ENCODE measurements around the gene HIPK3. TPM values are rescaled to one million over a fixed set of nuclear protein-coding genes. Genes with fewer than 3 reads are reported as not detected.

The HIPK3 gene
- total RNA-seq, 1 experiment from 2014 or later = 64.8 TPM

DNA sequence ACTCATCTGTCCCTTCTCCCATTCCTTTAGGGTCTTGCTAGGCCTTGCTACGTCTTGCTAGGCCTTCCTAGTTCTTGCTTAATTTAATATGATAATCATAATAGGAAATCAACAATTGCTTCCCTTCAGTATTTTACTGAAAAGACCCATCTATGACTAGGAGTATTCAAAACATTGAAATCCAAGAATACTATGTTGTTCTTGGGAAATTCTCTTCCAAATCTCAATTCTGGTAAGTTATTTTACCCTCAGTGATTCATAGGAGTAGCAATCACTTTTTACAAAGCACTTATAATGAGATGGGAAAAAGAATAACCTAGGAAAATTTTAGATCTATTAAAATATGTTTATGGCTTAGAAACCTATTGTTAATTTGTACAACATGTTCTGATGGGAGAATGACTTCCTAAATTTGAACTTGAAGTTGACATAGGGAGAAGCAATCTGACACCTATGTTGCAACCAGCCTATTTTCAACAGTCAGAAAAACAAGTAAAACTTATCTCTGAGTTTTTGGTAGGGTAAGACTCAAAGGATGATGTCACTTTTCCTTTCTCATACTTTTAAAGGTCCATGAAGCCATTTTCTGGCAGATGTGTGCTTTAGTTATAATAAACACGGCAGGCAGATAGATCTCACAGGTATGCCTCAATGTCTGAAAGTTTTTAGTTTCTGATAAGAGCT is 29.5 kb upstream of the HIPK3 start:
- no peak overlapping the region for H3K4me3 ChIP-seq
- POLR2A ChIA-PET (ENCODE audit: unreplicated experiment) = no interaction called here
- no peaks in the 10 kb centered on the region for H3K79me2 ChIP-seq (ENCODE audit: low read depth)
- H3F3A ChIP-seq (ENCODE audit: insufficient read depth, low read depth) = peaks cover 8% of the 10 kb centered on the region; the same call in 1 of the 2 replicates
- H3K9me3 ChIP-seq (ENCODE audit: insufficient read depth, low read depth) = no peaks in the 10 kb centered on the region
- peak in 1 of 2 experiments; percentile 60 for DNase-seq
- H3K36me3 ChIP-seq (ENCODE audit: low read depth) = no peaks in the 10 kb centered on the region
- H4K20me1 ChIP-seq (ENCODE audit: insufficient read depth) = no peaks in the 10 kb centered on the region; the same call in 1 of the 2 replicates
- H2AFZ ChIP-seq = no peak overlapping the region
- peaks cover 12% of the 10 kb centered on the region for H3K4me1 ChIP-seq (replicated peaks; ENCODE audit: insufficient read depth)
- no peaks in the 10 kb centered on the region for H3K27me3 ChIP-seq (ENCODE audit: insufficient read depth, low read depth)
- H3K4me2 ChIP-seq = peak overlapping the region; percentile 16; the same call in 1 of the 2 replicates
- TF ChIP-seq EZH2 (IDR thresholded peaks at IDR 0.05; ENCODE audit: low read depth) = no peak
- TF ChIP-seq, protein P1, sequence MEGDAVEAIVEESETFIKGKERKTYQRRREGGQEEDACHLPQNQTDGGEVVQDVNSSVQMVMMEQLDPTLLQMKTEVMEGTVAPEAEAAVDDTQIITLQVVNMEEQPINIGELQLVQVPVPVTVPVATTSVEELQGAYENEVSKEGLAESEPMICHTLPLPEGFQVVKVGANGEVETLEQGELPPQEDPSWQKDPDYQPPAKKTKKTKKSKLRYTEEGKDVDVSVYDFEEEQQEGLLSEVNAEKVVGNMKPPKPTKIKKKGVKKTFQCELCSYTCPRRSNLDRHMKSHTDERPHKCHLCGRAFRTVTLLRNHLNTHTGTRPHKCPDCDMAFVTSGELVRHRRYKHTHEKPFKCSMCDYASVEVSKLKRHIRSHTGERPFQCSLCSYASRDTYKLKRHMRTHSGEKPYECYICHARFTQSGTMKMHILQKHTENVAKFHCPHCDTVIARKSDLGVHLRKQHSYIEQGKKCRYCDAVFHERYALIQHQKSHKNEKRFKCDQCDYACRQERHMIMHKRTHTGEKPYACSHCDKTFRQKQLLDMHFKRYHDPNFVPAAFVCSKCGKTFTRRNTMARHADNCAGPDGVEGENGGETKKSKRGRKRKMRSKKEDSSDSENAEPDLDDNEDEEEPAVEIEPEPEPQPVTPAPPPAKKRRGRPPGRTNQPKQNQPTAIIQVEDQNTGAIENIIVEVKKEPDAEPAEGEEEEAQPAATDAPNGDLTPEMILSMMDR (conservative IDR thresholded peaks at IDR 0.05) = no peak
- CTCF ChIA-PET = no interaction called here
- H3K27ac ChIP-seq = no peak overlapping the region
- no peaks in the 10 kb centered on the region for H3K9me2 ChIP-seq (ENCODE audit: insufficient read depth)
- intact Hi-C loops (cut with micrococcal nuclease; ENCODE audit: unreplicated experiment) = no loop called here
- no TSS peak for BruUV-seq (replicated peaks)

DNA sequence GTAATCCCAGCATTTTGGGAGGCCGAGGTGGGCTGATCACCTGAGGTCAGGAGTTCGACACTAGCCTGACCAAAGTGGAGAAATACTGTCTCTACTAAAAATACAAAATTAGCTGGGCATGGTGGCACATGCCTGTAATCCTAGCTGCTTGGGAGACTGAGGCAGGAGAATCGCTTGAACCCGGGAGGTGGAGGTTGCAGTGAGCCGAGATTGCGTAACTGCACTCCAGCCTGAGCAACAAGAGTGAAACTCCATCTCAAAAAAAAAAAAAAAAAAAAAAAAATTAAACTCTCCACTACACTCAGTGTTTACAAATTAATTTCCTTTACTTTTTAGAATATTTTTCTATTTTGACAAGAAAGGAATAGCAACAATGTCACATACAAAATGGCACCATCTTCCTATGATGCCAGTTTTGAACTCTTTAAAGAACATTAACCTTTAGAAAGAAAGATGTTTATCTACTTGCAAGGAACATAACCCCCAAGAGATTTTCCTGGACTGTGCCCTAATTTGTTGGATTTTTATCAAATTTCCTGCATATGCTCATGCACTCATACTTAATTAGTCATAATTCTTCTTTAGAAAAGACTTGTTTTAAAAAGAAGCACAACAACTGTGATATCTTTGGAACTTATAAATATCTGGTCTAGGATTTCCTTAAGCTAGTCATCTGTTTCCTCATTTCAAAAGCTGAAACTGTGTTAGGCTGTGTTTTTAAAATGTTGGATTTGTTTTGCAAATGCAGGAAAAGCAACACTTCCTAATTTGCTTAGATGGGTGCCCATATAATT is 22.6 kb upstream of the HIPK3 start:
- Histone ChIP-seq H3K27me3 (ENCODE audit: insufficient read depth, low read depth) (no peaks in the 10 kb centered on the region), H3K9me2 (ENCODE audit: insufficient read depth) (no peaks in the 10 kb centered on the region), H3K36me3 (ENCODE audit: low read depth) (no peaks in the 10 kb centered on the region), H3K27ac (no peak overlapping the region), H3K79me2 (ENCODE audit: low read depth) (no peaks in the 10 kb centered on the region), H4K20me1 (ENCODE audit: insufficient read depth) (no peaks in the 10 kb centered on the region), H3K9me3 (ENCODE audit: insufficient read depth, low read depth) (no peaks in the 10 kb centered on the region), H2AFZ (no peak overlapping the region; the same call in 1 of the 2 replicates), H3K4me1 (replicated peaks; ENCODE audit: insufficient read depth) (no peaks in the 10 kb centered on the region), H3K4me3 (no peak overlapping the region), H3F3A (ENCODE audit: insufficient read depth, low read depth) (0 out of 2 replicates have a peak, but pooled peaks cover 5% of the 10 kb centered on the region), H3K4me2 (no peak overlapping the region)
- DNase-seq = no peak
- CTCF ChIA-PET = no interaction called here
- intact Hi-C loops (cut with micrococcal nuclease; ENCODE audit: unreplicated experiment) = no loop called here
- no TSS peak for BruUV-seq (replicated peaks)
- POLR2A ChIA-PET (ENCODE audit: unreplicated experiment) = no interaction called here
- TF ChIP-seq, protein P1 (conservative IDR thresholded peaks at IDR 0.05) = no peak
- TF ChIP-seq EZH2 (IDR thresholded peaks at IDR 0.05; ENCODE audit: low read depth) = no peak

DNA sequence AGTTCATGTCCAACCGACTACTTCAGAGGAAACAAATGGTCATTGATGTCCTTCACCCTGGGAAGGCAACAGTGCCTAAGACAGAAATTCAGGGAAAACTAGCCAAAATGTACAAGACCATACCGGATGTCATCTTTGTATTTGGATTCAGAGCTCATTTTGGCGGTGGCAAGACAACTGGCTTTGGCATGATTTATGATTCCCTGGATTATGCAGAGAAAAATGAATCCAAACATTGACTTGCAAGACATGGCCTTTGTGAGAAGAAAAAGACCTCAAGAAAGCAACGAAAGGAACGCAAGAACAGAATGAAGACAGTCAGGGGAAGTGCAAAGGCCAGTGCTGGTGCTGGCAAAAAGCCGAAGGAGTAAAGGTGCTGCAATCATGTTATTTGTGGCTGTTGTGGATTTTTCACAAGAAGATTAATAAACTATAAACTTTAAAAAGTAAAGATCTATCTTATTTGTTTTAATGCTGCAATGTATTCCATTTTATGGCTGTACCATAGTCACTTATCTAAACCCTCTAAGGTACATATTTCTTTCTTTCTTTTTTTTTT is 20.1 kb upstream of the HIPK3 start:
- Histone ChIP-seq H3K4me2 (no peak overlapping the region), H3K4me1 (replicated peaks; ENCODE audit: insufficient read depth) (peaks cover 12% of the 10 kb centered on the region), H3F3A (ENCODE audit: insufficient read depth, low read depth) (peaks cover 18% of the 10 kb centered on the region), H3K79me2 (ENCODE audit: low read depth) (no peaks in the 10 kb centered on the region), H4K20me1 (ENCODE audit: insufficient read depth) (no peaks in the 10 kb centered on the region), H3K27ac (no peak overlapping the region), H3K27me3 (ENCODE audit: insufficient read depth, low read depth) (no peaks in the 10 kb centered on the region), H3K9me2 (ENCODE audit: insufficient read depth) (no peaks in the 10 kb centered on the region), H3K4me3 (no peak overlapping the region), H3K36me3 (ENCODE audit: low read depth) (no peaks in the 10 kb centered on the region), H3K9me3 (ENCODE audit: insufficient read depth, low read depth) (peaks cover 4% of the 10 kb centered on the region; the same call in 1 of the 2 replicates), H2AFZ (no peak overlapping the region)
- TF ChIP-seq, protein P1 (conservative IDR thresholded peaks at IDR 0.05) = no peak
- no peak for TF ChIP-seq EZH2 (IDR thresholded peaks at IDR 0.05; ENCODE audit: low read depth)
- no TSS peak for BruUV-seq (replicated peaks)
- DNase-seq = no peak
- intact Hi-C loops (cut with micrococcal nuclease; ENCODE audit: unreplicated experiment) = no loop called here
- CTCF ChIA-PET = interaction anchor here (0.6 kb wide), 1 partner anchor 396 kb away, joined by 3 read pairs; no protein-coding TSS in a partner anchor
- POLR2A ChIA-PET (ENCODE audit: unreplicated experiment) = no interaction called here
